HG03066 (cell line): Measurements from ENCODE around the gene SNX32.
"Not testable (repeated sequence)": the region's sequence is repeated elsewhere in the genome, so short reads cannot be mapped to it uniquely, and the experiment has no call there.

Experiments used
- ATAC-seq: cut with Tn5 transposase; IDR thresholded peaks from one replicate; pipeline ENCODE4 v1.9.1; 2021; ENCODE audit warnings: low read depth; ENCODE audit not compliant: unreplicated experiment

SNX32 gene

DNA sequence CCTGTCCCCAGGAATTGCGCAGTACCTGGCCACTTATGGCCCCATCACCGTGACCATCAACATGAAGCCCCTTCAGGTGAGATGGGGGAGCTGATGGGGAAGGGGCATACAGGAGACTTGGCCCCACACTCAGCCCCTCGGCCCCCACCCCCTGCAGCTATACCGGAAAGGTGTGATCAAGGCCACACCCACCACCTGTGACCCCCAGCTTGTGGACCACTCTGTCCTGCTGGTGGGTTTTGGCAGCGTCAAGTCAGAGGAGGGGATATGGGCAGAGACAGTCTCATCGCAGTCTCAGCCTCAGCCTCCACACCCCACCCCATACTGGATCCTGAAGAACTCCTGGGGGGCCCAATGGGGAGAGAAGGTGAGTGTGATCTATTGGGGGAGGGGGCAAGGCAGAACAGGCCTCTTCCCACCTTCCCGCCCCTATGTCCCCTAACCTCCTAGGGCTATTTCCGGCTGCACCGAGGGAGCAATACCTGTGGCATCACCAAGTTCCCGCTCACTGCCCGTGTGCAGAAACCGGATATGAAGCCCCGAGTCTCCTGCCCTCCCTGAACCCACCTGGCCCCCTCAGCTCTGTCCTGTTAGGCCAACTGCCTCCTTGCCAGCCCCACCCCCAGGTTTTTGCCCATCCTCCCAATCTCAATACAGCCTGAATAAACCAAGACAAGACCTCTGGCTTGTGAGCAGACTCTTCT lies 49.4 kb downstream of the SNX32 start:
- ATAC-seq: no peak

DNA sequence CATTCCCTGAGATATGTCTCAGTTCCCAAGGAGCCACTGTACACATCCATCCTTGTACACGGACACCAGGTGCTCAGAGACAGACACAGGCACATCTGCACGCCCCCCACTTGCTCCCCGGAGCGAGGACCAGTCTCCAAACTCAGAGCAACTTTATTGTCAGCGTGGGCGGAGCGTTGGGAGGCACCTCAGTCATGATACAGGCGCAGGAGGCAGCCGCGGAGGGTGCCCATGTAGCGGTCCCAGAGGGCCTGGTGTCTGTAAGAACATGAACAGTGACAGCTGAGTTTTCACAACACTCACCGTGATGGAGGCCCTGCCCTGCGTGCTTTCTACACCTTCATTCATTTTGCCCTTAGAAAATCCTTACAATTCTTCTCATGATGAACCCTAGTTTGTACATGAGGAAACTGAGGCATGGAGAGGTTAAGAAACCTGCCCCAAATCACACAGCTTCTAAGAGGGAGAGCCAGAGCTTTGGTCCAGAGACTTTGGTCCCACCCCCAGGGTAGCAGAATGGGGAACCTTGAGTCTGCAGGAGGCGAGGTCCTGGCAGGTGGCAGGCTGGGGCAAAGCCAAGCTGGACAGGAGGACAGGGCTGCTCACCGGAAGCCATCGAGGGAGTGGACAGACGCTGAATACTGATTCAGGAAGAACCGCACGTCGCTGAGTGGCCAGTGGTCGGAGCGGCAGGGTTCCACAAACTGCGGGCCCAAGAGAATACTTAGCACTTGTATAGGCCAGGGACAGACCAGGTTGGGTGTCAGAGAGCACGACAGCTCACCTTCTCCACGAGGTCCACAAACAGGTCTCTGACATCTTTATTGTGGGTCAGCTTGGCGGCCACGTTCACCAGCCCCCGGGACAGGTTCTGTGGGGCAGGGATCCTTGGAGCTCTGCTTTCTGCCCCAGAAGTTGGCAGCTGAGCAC lies 50.3 kb downstream of the SNX32 start:
- ATAC-seq: no peak

DNA sequence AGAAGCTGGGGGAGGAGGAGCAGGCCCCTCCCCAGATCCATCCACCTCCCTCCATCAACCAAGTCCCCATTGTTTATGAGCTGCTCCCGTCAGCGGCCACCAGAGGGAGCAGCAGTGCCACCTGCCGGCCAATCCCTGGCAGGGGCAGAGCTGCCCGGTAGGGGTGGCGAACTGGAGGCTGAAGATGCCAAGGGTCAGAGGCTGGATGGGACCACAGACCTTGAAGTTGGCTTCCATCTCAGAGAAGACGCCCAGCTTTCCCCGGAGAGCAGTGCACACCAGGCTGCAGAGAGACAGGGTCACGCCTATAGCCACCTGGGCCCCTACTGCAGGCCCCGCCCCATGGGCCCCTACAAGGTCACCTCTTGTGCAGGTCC lies 50.9 kb downstream of the SNX32 start:
- no peak for ATAC-seq

DNA sequence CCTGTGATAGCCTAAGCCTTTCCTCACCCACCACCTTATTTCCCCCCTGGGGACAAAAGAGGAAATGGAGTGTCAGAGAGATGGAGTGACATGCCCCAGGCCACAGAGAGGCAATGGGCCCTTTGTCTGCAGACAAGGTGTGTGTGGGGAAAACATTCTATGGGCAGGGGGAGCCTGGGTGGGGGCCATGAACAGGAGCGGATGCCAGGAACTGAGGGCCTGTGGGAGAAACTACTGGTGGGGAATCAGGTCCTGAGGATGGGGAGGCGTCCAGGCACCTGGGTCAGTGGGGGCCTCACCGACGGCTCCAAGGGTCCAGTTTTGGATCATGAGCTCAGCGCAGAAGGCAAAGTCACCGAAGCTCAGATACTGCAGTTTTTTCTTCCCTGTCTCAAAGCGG lies 51.5 kb downstream of the SNX32 start:
- ATAC-seq: no peak

DNA sequence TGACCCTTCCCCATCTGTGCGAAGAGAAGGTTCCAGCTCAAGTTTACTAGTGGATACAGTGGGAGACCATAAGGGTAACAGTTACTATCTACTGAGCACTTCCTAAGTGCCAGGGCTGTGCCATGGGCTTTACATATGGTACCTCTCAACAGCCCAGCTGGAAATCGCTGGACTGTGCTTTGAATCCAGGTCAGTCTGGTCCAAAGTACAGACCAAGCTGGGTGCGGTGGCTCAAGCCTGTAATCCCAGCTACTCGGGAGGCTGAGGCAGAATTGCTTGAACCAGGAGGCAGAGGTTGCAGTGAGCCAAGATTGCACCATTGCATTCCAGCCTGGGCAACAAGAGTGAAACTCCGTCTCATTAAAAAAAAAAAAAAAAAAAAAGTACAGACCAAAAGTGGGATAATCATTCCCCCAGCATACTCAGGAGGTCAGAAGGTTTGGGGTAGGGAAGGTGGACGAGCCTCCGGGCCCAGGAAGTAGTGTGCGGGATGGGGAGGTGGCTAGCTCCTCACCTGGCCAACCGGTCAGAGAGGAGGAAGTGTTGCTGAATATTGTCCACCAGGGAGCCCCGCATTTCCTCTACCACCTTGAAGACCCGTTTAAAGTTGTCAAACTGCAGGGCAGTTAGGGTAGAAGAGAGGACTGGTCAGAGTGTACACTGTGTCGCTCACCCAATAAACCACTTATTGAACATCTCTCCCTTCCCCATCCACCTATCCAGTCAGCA lies 52.2 kb downstream of the SNX32 start:
- ATAC-seq: no peak

DNA sequence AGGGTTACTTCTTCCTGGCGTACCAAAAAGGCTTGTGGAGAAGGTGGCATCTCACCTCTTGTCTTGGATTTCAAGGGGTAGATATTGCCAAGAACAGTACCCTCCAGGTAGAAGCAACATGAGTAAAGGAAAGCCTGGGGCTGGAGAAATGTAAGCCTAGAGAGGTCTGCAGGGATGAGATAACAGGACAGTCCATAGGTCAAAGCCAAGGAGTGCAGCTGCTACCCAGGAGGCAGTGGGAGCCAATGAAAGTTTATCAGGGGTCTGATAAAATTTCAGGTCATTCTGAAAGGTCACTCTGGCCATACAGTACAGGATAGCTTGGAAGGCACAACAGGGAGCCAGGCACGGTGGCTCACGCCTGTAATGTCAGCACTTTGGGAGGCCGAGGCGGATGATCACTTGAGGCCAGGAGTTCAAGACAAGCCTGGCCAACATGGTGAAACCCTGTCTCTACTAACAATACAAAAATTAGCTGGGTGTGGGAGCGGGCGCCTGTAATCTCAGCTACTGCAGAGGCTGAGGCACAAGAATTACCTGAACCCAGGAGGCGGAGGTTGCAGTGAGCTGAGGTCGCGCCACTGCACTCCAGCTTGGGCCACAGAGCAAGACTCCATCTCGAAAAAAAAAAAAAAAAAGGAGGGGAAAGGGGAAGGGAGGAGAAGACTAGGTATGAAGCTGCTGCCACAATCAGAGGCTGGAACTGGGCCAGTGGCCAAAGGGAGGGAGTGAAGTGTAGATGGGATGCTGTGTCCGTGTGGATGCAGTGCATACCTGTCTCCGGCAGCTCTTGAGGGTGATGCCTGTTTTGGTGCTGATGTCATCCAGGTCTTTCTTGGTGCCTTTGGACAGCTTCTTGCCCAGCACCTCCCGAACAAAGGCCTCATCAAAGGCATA lies 53.3 kb downstream of the SNX32 start:
- ATAC-seq: no peak

DNA sequence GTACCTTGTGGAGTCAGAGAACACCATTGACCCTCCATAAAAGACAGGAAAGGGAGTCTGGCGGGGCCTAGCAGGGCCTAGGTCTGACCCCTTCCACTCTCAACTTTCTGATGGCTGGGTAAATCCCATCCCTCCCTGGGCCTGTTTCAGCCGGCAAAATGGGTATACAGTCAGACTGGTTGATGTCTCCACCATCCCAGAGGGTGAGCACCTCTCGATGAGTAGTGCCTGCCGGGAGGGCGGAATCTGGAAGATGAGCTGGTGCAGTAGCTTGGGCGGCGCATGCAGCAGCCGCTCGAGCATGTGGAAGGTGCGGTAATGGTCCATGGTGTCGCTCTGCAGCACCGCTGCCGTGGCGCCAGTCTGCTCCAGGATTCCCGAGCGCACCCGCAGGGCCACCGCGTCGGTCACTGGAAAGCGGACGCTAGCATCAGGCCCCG lies 54.0 kb downstream of the SNX32 start:
- ATAC-seq: no peak

DNA sequence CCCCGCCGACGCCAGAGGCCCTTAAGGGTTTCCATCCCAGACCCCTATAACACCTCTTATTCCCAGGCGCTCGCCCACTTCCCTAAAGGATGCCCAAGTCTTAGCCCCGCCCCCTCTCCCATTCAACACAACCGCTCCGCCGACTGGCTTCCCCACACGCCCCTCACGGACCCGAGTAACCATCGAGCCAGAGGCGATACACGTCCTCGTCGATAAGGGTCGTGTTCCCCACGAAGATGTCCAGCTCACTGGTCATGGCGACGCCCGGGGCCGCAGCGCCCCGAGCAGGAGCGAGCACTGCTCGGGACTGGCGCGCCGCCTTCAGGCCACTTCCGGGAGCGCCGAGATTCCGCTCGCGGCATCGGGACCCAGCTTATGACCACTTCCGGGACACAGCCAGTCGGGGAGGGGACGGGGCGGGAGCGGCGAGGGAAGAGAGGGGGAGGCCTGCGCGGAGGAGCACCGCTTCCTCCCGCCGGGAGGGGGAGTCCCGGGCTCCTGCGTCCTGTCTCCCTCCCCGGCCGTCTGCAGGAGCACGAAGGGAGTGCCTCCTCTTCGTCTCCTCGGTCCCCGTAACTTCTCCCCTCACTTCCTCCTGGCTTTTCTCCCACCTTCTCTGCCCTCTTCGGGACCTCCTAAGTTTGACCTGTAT lies 54.5 kb downstream of the SNX32 start, which contains the start of gene FIBP:
Gene FIBP, minus strand, starts transcription at position 309 of the 652 bp plus-strand sequence. Its CDS starts 53 bp downstream, at position 256.
- ATAC-seq: no peak

DNA sequence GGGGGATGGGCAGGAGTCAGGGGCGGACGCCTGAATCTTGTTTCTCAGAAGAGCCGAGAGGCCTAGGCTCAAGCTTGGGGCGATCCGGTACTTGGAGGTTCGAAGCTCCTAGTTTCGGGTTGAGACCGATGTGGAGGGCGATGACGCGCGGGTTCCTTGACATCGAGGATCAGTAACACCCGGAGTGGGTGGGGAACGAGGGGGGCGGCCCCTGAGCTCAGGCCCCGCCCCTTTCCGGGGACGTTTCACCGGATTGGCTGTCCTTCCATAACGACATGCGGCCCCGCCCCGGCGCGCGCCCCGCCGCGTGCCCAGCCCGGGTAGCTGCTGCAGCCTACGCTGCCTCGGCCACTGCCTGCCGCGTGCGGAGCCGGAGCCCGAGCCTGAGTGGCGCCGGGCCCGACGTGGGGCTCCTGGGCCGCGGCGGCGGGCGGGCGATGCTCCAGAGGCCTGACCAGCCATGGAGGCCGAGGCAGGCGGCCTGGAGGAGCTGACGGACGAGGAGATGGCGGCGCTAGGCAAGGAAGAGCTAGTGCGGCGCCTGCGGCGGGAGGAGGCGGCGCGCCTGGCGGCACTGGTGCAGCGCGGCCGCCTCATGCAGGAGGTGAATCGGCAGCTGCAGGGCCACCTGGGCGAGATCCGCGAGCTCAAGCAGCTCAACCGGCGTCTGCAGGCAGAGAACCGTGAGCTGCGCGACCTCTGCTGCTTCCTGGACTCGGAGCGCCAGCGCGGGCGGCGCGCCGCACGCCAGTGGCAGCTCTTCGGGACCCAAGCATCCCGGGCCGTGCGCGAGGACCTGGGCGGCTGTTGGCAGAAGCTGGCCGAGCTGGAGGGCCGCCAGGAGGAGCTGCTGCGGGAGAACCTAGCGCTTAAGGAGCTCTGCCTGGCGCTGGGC lies 56.8 kb downstream of the SNX32 start, which contains the start of gene CCDC85B:
Gene CCDC85B, plus strand, starts transcription at position 350 of the 895 bp plus-strand sequence. Its CDS starts 111 bp downstream, at position 461.
- ATAC-seq: peak; percentile 51

DNA sequence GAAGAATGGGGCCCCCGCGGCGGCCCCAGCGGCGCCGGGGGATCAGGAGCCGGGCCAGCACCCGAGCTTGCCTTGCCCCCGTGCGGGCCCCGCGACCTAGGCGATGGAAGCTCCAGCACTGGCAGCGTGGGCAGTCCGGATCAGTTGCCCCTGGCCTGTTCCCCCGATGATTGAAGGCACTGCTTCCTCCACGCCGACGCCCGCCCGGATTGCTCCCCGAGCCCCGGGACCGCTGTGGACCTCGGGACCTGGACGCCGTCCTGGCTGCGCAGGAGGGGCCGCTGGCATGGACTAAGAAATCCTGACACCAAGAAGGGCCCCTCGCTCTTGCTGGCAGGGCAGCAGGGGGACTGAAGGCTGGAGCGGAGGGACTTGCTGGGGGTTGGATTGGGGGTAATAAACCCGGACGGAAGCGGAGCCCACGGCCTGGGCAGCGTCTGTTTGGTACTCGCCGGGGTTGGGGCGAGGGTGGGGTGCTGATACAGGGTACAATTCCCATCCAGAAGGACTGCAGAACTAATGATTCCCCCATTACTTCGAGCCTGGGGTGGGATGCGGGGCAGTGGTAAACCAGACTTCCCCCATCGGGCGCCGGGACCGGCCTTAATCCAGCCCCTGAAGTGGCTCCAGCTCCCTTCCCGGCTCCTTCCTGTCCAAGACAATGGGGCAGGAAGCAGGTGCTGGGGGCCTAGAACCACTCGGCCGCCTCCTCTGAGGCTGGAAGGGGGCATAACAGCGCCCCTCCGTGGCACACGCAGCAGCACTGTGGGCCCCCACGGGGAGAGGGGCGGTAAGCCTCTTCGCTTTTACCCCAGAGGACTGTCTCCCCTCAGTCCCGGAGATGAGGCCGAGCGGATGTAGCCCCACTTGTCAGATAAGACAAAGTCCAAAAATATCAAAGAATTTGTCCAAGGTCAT lies 57.7 kb downstream of the SNX32 start:
- ATAC-seq: no peak

DNA sequence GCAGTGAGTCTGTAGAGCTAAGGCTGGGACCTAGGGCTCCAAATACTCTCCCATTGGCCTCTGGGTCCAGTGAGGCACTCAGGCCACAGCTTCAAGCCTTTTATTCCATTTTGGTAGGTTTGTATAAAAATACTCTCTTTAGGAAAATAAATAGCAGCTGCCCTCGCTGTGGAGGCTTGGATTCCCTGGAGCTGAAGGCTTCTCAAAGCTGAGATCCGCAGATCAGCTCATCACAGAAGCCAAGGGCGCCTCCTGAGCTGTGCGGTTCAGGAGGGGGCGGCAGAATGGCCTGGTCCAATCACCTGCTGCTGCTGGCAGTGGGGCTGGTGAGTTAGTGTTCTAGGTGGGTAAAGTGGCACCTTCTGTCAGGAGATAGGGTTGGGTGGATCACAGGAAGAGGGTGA lies 58.4 kb downstream of the SNX32 start:
- ATAC-seq: not testable (repeated sequence)

DNA sequence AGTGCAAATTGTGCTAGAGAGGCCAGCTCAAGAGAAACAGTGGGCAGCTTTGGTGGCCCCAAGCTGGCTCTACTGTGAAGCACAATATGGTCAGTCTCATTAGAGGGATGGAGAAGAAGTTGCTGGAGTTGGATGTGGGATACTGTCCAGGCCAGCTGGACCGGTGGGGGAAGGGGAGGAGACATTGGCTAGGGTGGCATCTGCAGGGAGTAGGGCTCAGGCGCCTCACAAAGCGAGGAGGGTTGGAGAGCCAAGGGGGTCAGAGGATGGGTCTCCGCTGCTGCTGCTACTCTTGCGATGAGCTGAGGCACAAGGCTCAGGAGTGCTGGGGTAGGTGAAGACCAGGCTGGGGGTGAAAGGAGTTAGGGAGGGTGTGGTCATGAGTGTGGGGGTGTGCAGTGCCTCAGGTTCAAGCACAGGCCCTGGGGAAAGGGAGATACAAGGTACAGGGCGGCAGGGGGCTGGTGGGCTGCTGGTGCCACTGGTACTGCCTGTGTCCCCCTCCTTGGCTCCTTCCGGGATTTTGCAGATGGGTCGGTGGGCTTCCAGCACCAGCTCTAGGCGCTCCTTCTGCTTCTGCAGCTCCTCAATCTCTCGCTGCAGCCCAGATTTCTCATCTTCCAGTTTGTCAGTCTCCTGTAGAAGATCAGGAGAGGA lies 59.0 kb downstream of the SNX32 start:
- ATAC-seq: no peak

DNA sequence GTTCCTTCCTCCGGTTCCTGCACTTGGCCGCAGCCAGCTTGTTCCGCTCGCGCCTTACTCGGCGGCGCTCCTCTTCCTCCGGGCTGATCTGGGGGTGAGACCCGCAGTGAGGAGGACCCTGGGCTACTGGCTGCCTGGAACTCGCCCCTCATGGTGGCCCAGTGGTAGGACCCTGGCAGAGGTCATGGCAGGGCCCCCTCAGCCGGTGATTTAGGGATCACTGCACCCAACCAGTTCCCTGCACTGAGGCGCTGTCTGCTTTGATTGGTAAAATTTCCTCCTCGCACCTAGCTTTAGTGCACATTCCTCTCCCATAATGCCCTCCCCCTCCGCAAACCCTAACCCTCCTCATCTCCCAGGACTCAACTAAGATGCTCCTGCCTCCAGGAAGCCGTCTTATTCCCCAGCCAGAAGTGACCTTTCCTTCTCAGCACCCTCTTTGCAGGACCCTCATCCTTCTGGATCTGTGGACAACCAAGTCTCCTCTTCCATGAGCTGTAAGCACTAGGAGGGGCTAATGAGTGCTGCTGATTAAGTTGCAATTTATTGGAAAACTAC lies 60.4 kb downstream of the SNX32 start:
- ATAC-seq: no peak

DNA sequence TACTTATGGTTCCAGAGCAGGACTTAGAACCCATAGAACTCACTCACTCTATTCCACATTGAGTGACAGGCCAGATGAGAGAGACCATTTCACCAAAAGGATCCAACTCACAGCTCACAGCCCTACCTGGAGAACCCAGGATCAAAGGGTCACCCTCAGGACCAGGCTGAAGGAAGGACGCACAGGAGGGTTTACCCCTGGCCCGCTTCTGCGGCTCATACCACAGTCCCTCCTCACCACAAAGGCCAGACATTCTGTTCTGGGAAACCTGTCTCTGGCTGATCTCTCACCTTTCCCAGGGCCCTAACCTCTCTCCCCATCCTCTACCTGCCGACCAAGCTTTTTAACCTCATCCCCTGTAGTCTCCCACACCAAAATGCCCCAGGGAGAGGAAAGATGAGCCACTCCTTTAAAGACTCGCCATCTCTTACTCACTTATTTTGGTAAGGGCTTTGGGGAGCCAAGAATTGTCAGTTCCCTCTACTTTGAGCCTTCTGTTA lies 61.8 kb downstream of the SNX32 start:
- no peak for ATAC-seq

DNA sequence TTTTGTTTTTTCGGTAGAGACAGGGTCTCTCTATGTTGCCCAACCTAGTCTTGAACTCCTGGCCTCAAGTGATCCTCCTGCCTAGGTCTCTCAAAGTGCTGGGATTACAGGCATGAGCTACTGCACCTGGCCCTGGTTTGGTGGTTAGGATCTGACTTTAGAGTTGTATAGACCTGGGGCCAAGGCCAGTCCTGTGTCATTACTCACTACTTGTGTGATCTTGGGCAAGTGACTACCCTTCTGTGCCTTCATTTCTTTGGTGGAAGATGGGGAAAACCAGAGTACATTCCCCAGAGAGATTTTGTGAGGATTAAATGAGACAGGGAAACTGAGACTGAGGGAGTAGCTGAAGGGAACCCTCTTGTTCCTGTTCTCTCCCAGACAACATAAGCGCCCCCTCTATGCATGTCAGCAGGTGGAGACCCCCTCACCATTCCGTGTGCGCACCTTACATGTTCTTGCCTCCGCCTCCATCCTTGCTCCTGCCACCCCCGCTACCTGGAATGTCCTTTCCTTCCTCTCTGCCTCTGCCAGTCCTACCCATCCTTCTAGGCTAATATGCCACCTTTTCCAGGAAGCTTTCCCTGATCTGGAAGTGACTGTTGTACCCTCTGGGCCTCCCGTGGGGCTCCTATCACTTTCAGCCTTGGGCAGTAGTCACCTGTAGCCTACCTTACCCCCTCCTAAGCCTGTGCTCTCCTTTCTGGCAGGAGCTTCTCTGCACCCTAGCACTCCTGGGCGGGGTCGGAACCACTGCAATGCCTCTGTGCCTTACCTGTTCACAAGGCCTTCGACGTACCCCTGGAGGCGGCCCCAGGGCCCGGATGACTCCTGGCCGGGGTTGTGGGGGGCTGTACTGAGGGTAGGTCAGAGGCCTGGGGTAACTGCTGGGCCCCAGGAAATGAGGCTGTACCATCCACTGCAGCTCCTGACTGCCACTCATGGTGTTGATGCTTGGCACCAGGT lies 62.6 kb downstream of the SNX32 start:
- no peak for ATAC-seq
